ENCODE results near the gene PLXNA4.

GRCh38 chr7:132553031-132553430 is 23.2 kb downstream of the PLXNA4 start:
- TF ChIP-seq CTCF (IDR thresholded peaks at IDR 0.05; ENCODE audit: insufficient read depth, low read length), result no peak
- no peak for TF ChIP-seq POLR2AphosphoS5 (IDR thresholded peaks at IDR 0.05; ENCODE audit: low read depth)
- TF ChIP-seq GABPA (IDR thresholded peaks at IDR 0.05; ENCODE audit: low read depth), result no peak
- no peak for TF ChIP-seq REST (IDR thresholded peaks at IDR 0.05; ENCODE audit: insufficient replicate concordance, low read depth)
- no peak for TF ChIP-seq SPI1 (IDR thresholded peaks at IDR 0.05; ENCODE audit: borderline replicate concordance, low read depth)
